Neutrophil (primary cell): ENCODE data around the gene SLC25A48.

Source experiments
- H3K27ac ChIP-seq: fragments of 200-600 bp; sonication (generic); 2 replicates; pipeline ENCODE4 v1.5.1; 2016; ENCODE audit warnings: mild to moderate bottlenecking, moderate library complexity
- H3K27me3 ChIP-seq: fragments of 200-600 bp; sonication (generic); 2 replicates; pipeline ENCODE4 v1.6.0; 2016; ENCODE audit warnings: mild to moderate bottlenecking
- H3K36me3 ChIP-seq: fragments of 200-600 bp; sonication (generic); 2 replicates; pipeline ENCODE4 v1.5.1; 2017
- H3K4me1 ChIP-seq, 2 experiments: fragments of 200-600 bp in 1 of 2; sonication (generic) in 1 of 2; 1 replicate in 1 of 2; 2 replicates in 1 of 2; pipeline versions ENCODE4 v1.5.1 to v1.6.1; 2013 to 2016; ENCODE audit warnings: low read depth in 1 of 2, low read length in 1 of 2, mild to moderate bottlenecking in 1 of 2, moderate library complexity in 1 of 2; ENCODE audit not compliant: control insufficient read depth in 1 of 2, insufficient read depth in 1 of 2
- H3K4me3 ChIP-seq, 2 experiments: fragments of 200-600 bp in 1 of 2; sonication (generic) in 1 of 2; 1 replicate in 1 of 2; 2 replicates in 1 of 2; pipeline ENCODE4 v1.5.1; 2013 to 2016; ENCODE audit warnings: low read depth in 1 of 2, low read length in 1 of 2, mild to moderate bottlenecking in 1 of 2, moderate library complexity in 1 of 2
- H3K9me3 ChIP-seq: fragments of 200-600 bp; sonication (generic); 2 replicates; pipeline ENCODE4 v1.5.1; 2016
- CTCF ChIP-seq: fragments of 200-600 bp; sonication (generic); IDR thresholded peaks from 2 replicates; pipeline ENCODE4 v1.5.1; 2016; ENCODE audit warnings: antibody characterized with exemption

Gene SLC25A48

GRCh38 chr5:135873831-135874230 is 39.4 kb downstream of the SLC25A48 start:
- TF ChIP-seq CTCF = no peak
- no peak overlapping the region for H3K4me3 ChIP-seq
- no peaks in the 10 kb centered on the region for H3K9me3 ChIP-seq

GRCh38 chr5:135874461-135874860 is 40.0 kb downstream of the SLC25A48 start:
- no peak for TF ChIP-seq CTCF
- Histone ChIP-seq H3K4me1 (no peaks in the 10 kb centered on the region), H3K4me3 (no peak overlapping the region), H3K36me3 (no peaks in the 10 kb centered on the region), H3K9me3 (no peaks in the 10 kb centered on the region), H3K27me3 (peaks cover 3% of the 10 kb centered on the region), H3K27ac (no peak overlapping the region)

More at GRCh38 chr5:135873831-135874230, 39.4 kb downstream of the SLC25A48 start:
- H3K36me3 ChIP-seq = no peaks in the 10 kb centered on the region
- peaks cover 7% of the 10 kb centered on the region for H3K27me3 ChIP-seq
- H3K4me1 ChIP-seq = no peaks in the 10 kb centered on the region
- H3K27ac ChIP-seq = no peak overlapping the region

- no peaks in the 10 kb centered on the region for H3K36me3 ChIP-seq
- H3K27ac ChIP-seq = no peak overlapping the region
- TF ChIP-seq CTCF = no peak
- no peak overlapping the region for H3K4me3 ChIP-seq
- H3K4me1 ChIP-seq = no peaks in the 10 kb centered on the region
- H3K9me3 ChIP-seq = no peaks in the 10 kb centered on the region
- peaks cover 5% of the 10 kb centered on the region for H3K27me3 ChIP-seq
Measured at GRCh38 chr5:135875567-135875966, 41.1 kb downstream of the SLC25A48 start.

GRCh38 chr5:135876146-135876545 is 41.7 kb downstream of the SLC25A48 start:
- H3K27ac ChIP-seq = no peak overlapping the region
- no peaks in the 10 kb centered on the region for H3K9me3 ChIP-seq
- H3K36me3 ChIP-seq = no peaks in the 10 kb centered on the region
- no peak for TF ChIP-seq CTCF
- peaks cover 9% of the 10 kb centered on the region for H3K27me3 ChIP-seq
- no peaks in the 10 kb centered on the region for H3K4me1 ChIP-seq
- H3K4me3 ChIP-seq = no peak overlapping the region

GRCh38 chr5:135877570-135878155 is 43.2 kb downstream of the SLC25A48 start:
- Histone ChIP-seq H3K27ac (no peak overlapping the region), H3K4me1 (no peaks in the 10 kb centered on the region), H3K27me3 (peaks cover 19% of the 10 kb centered on the region), H3K4me3 (no peak overlapping the region), H3K9me3 (no peaks in the 10 kb centered on the region), H3K36me3 (no peaks in the 10 kb centered on the region)
- TF ChIP-seq CTCF = no peak

GRCh38 chr5:135878156-135878620 is 43.7 kb downstream of the SLC25A48 start:
- no peaks in the 10 kb centered on the region for H3K4me1 ChIP-seq
- H3K27me3 ChIP-seq = peaks cover 21% of the 10 kb centered on the region
- no peak overlapping the region for H3K27ac ChIP-seq
- TF ChIP-seq CTCF = no peak
- no peak overlapping the region for H3K4me3 ChIP-seq
- H3K36me3 ChIP-seq = no peaks in the 10 kb centered on the region
- no peaks in the 10 kb centered on the region for H3K9me3 ChIP-seq
